Astrocyte of the cerebellum (primary cell): ENCODE measurements around the gene GRIFIN.

ENCODE experiments used
- DNase-seq: peaks from one replicate; pipeline ENCODE4 v3.0.0-alpha.2; 2011; ENCODE audit warnings: low read depth
- H3K4me3 ChIP-seq: 2 replicates; pipeline ENCODE4 v1.5.1; 2011; ENCODE audit warnings: mild to moderate bottlenecking, low read depth, low read length, moderate library complexity
- CTCF ChIP-seq: IDR thresholded peaks from 2 replicates; pipeline ENCODE4 v1.5.1; 2012; ENCODE audit warnings: low read length, low read depth, moderate library complexity, mild to moderate bottlenecking; ENCODE audit errors: missing control alignments
- in situ Hi-C: cut with HindIII; loops from 2 replicates; pipeline ENCODE4 v1.10.0; 2017; ENCODE audit warnings: low sequenced_read_pairs

GRIFIN gene

GRCh38 chr7:2512713-2513112 lies 36.5 kb upstream of the GRIFIN start:
- in situ Hi-C loops, result no loop called here
- H3K4me3 ChIP-seq, result no peak overlapping the region
- DNase-seq, result no peak
- TF ChIP-seq CTCF, result no peak

- in situ Hi-C loops, result no loop called here
- DNase-seq, result no peak
- no peak overlapping the region for H3K4me3 ChIP-seq
- TF ChIP-seq CTCF, result no peak
Measured at GRCh38 chr7:2512179-2512661, 36.0 kb upstream of the GRIFIN start.

- no peak overlapping the region for H3K4me3 ChIP-seq
- DNase-seq, result no peak
- in situ Hi-C loops, result no loop called here
- no peak for TF ChIP-seq CTCF
Measured at GRCh38 chr7:2511769-2512168, 35.6 kb upstream of the GRIFIN start.

- H3K4me3 ChIP-seq, result no peak overlapping the region
- no peak for TF ChIP-seq CTCF
- in situ Hi-C loops, result no loop called here
- DNase-seq, result no peak
Measured at GRCh38 chr7:2510909-2511768, 34.9 kb upstream of the GRIFIN start.

- TF ChIP-seq CTCF, result no peak
- no peak overlapping the region for H3K4me3 ChIP-seq
- DNase-seq, result no peak
- in situ Hi-C loops, result no loop called here
Measured at GRCh38 chr7:2510130-2510776, 34.1 kb upstream of the GRIFIN start.

- DNase-seq, result no peak
- in situ Hi-C loops, result no loop called here
- TF ChIP-seq CTCF, result no peak
- H3K4me3 ChIP-seq, result no peak overlapping the region
Measured at GRCh38 chr7:2509298-2509906, 33.2 kb upstream of the GRIFIN start.
